Left lung (tissue), 10 donors: Measurements from ENCODE around the gene PDE1C. TPM values are rescaled to one million over a fixed set of nuclear protein-coding genes. Genes with fewer than 3 reads are reported as not detected.

ENCODE experiments used
- ATAC-seq: fragments of 200-7000 bp; cut with Tn5 transposase; one replicate; pipeline ENCODE4 v1.9.1; 2020; ENCODE audit warnings: moderate library complexity
- DNase-seq, 4 donors: peaks; one replicate each; pipeline ENCODE4 v3.0.0-alpha.2; 2013 to 2020
- H3K27ac ChIP-seq, 2 donors: fragments of 200-600 bp; sonication (generic) in 1 of 2; one replicate each; pipeline versions ENCODE4 v1.5.0 to v1.8.0; 2020 to 2021
- H3K27me3 ChIP-seq, 2 donors: fragments of 200-600 bp; sonication (generic) in 1 of 2; one replicate each; pipeline versions ENCODE4 v1.5.0 to v1.8.0; 2020 to 2021
- H3K36me3 ChIP-seq, 2 donors: fragments of 200-600 bp; sonication (generic) in 1 of 2; one replicate each; pipeline versions ENCODE4 v1.5.0 to v1.8.0; 2020 to 2021
- H3K4me1 ChIP-seq, 2 donors: fragments of 200-600 bp; one replicate each; pipeline ENCODE4 v1.8.0; 2021
- H3K4me3 ChIP-seq, 2 donors: fragments of 200-600 bp; sonication (generic) in 1 of 2; one replicate each; pipeline versions ENCODE4 v1.5.0 to v1.8.0; 2020 to 2021; ENCODE audit warnings: mild to moderate bottlenecking in 1 of 2
- H3K9me3 ChIP-seq, 2 donors: fragments of 200-600 bp; sonication (generic) in 1 of 2; one replicate each; pipeline versions ENCODE4 v1.5.0 to v1.8.0; 2020 to 2021
- CTCF ChIP-seq, 2 donors: fragments of 200-600 bp; sonication (generic) in 1 of 2; IDR thresholded peaks; one replicate each; pipeline versions ENCODE4 v1.5.0 to v1.8.0; 2021; ENCODE audit warnings: antibody characterized with exemption in 2 of 2
- intact Hi-C, 2 donors: fragments of 100-400 bp; cut with DNase I; formaldehyde crosslinking; loops; one replicate each; pipeline versions ENCODE4 v1.11.2 to v1.14.2; 2022
- polyA plus RNA-seq, 6 donors: library from polyadenylated mRNA; unstranded; fragments of 120-200 nt; gene quantifications; one replicate each; pipeline ENCODE4 v1.2.1, GENCODE V29; 2013; ENCODE audit not compliant: insufficient read length in 6 of 6
- total RNA-seq, 2 donors: library from RNA; stranded (reverse); fragmentation: NEBNext Ultra II Directional; extraction: Animal tissue kit (Norgen Biotek cat#: 25700); gene quantifications; one replicate each; pipeline ENCODE4 v1.2.1, GENCODE V29; 2021
- donor health status: DM: no; HTN: yes; CAD: no.
- donor health status: DM: no; HTN: no; CAD: no.

The PDE1C gene
- total and polyA plus RNA-seq, 8 donors, result 2.0 to 13.8 (median 3.9) TPM

- ATAC-seq, result peak; percentile 54
- intact Hi-C loops, result no loop called here
Observed at GRCh38 chr7:32047801-32048200, 22.4 kb downstream of the PDE1C start.

GRCh38 chr7:32047075-32047474, 23.1 kb downstream of the PDE1C start:
- H3K9me3 ChIP-seq, result no peaks in the 10 kb centered on the region
- DNase-seq (no peak), ATAC-seq (no peak)
- H3K4me3 ChIP-seq, result no peak overlapping the region
- H3K27ac ChIP-seq, result no peak overlapping the region
- no peak for TF ChIP-seq CTCF (IDR thresholded peaks at IDR 0.05)
- no peaks in the 10 kb centered on the region for H3K27me3 ChIP-seq
- no peaks in the 10 kb centered on the region for H3K4me1 ChIP-seq
- intact Hi-C loops, result no loop called here
- no peaks in the 10 kb centered on the region for H3K36me3 ChIP-seq

More at GRCh38 chr7:32047801-32048200, 22.4 kb downstream of the PDE1C start:
- Histone ChIP-seq H3K4me3 (no peak overlapping the region), H3K27me3 (no peaks in the 10 kb centered on the region), H3K27ac (no peak overlapping the region), H3K36me3 (no peaks in the 10 kb centered on the region), H3K9me3 (no peaks in the 10 kb centered on the region), H3K4me1 (no peaks in the 10 kb centered on the region)
- no peak for TF ChIP-seq CTCF (IDR thresholded peaks at IDR 0.05)
- DNase-seq, result no peak

GRCh38 chr7:32045228-32045627, 25.0 kb downstream of the PDE1C start:
- no peaks in the 10 kb centered on the region for H3K36me3 ChIP-seq
- H3K4me3 ChIP-seq, result no peak overlapping the region
- no peak for TF ChIP-seq CTCF (IDR thresholded peaks at IDR 0.05)
- no peaks in the 10 kb centered on the region for H3K27me3 ChIP-seq
- no peaks in the 10 kb centered on the region for H3K4me1 ChIP-seq
- H3K9me3 ChIP-seq, result no peaks in the 10 kb centered on the region
- intact Hi-C loops, result no loop called here
- no peak overlapping the region for H3K27ac ChIP-seq
- DNase-seq (no peak), ATAC-seq (no peak)

- intact Hi-C loops, result no loop called here
- ATAC-seq, result no peak
- no peak for DNase-seq
Observed at GRCh38 chr7:32044739-32045138, 25.5 kb downstream of the PDE1C start.

GRCh38 chr7:32043688-32044087, 26.5 kb downstream of the PDE1C start:
- H3K9me3 ChIP-seq, result no peaks in the 10 kb centered on the region
- H3K27me3 ChIP-seq, result no peaks in the 10 kb centered on the region
- ATAC-seq (no peak), DNase-seq (no peak)
- intact Hi-C loops, result no loop called here
- no peak overlapping the region for H3K27ac ChIP-seq
- no peak for TF ChIP-seq CTCF (IDR thresholded peaks at IDR 0.05)
- H3K4me1 ChIP-seq, result no peaks in the 10 kb centered on the region
- no peak overlapping the region for H3K4me3 ChIP-seq
- H3K36me3 ChIP-seq, result no peaks in the 10 kb centered on the region

More at GRCh38 chr7:32044739-32045138, 25.5 kb downstream of the PDE1C start:
- Histone ChIP-seq H3K9me3 (no peaks in the 10 kb centered on the region), H3K36me3 (no peaks in the 10 kb centered on the region), H3K4me1 (no peaks in the 10 kb centered on the region), H3K27me3 (no peaks in the 10 kb centered on the region), H3K27ac (no peak overlapping the region), H3K4me3 (no peak overlapping the region)
- TF ChIP-seq CTCF (IDR thresholded peaks at IDR 0.05), result no peak
